HEK293 (cell line): ENCODE data around the gene FHIT.

ENCODE experiments used
- AEBP2 ChIP-seq: fragments of 450-650 bp; formaldehyde crosslinking; IDR thresholded peaks from 2 replicates; pipeline ENCODE4 v1.5.1; 2016; ENCODE audit warnings: missing biosample characterization, missing genetic modification characterization, borderline replicate concordance
- FEZF1 ChIP-seq: fragments of 450-650 bp; formaldehyde crosslinking; IDR thresholded peaks from 2 replicates; pipeline ENCODE4 v1.5.1; 2016; ENCODE audit warnings: missing biosample characterization, missing genetic modification characterization
- GFI1B ChIP-seq: fragments of 450-650 bp; formaldehyde crosslinking; IDR thresholded peaks from 2 replicates; pipeline ENCODE4 v1.5.1; 2016; ENCODE audit warnings: missing biosample characterization, missing genetic modification characterization
- OSR2 ChIP-seq: fragments of 450-650 bp; formaldehyde crosslinking; IDR thresholded peaks from 2 replicates; pipeline ENCODE4 v1.5.1; 2016; ENCODE audit warnings: missing biosample characterization, missing genetic modification characterization
- PRDM1 ChIP-seq: fragments of 450-650 bp; formaldehyde crosslinking; IDR thresholded peaks from 2 replicates; pipeline ENCODE4; 2016; ENCODE audit warnings: missing biosample characterization, missing genetic modification characterization
- RBAK ChIP-seq: fragments of 450-650 bp; formaldehyde crosslinking; IDR thresholded peaks from 2 replicates; pipeline ENCODE4 v1.5.1; 2016; ENCODE audit warnings: missing biosample characterization, missing genetic modification characterization
- SCRT2 ChIP-seq: fragments of 450-650 bp; formaldehyde crosslinking; IDR thresholded peaks from 2 replicates; pipeline ENCODE4 v1.5.1; 2016; ENCODE audit warnings: missing biosample characterization, missing genetic modification characterization
- SP7 ChIP-seq: fragments of 450-650 bp; formaldehyde crosslinking; IDR thresholded peaks from 2 replicates; pipeline ENCODE4 v1.5.1; 2016; ENCODE audit warnings: missing biosample characterization, missing genetic modification characterization
- TSHZ1 ChIP-seq: fragments of 450-650 bp; formaldehyde crosslinking; IDR thresholded peaks from 2 replicates; pipeline ENCODE4 v1.5.1; 2016; ENCODE audit warnings: missing biosample characterization, missing genetic modification characterization, borderline replicate concordance
- YY1 ChIP-seq: fragments of 450-650 bp; formaldehyde crosslinking; IDR thresholded peaks from 2 replicates; pipeline ENCODE4 v1.5.1; 2018; ENCODE audit warnings: missing biosample characterization, missing genetic modification characterization
- ZBTB11 ChIP-seq: fragments of 450-650 bp; formaldehyde crosslinking; conservative IDR thresholded peaks from 2 replicates; pipeline ENCODE4 v1.5.1; 2016; ENCODE audit warnings: low read depth, missing biosample characterization, missing genetic modification characterization
- ZBTB44 ChIP-seq: fragments of 450-650 bp; IDR thresholded peaks from 2 replicates; pipeline ENCODE4 v1.5.1; 2018; ENCODE audit warnings: missing biosample characterization, mild to moderate bottlenecking, missing genetic modification characterization
- ZNF140 ChIP-seq: fragments of 450-650 bp; formaldehyde crosslinking; IDR thresholded peaks from 2 replicates; pipeline ENCODE4 v1.5.1; 2016; ENCODE audit warnings: missing biosample characterization, missing genetic modification characterization
- ZNF155 ChIP-seq: fragments of 450-650 bp; formaldehyde crosslinking; IDR thresholded peaks from 2 replicates; pipeline ENCODE4 v1.5.1; 2016; ENCODE audit warnings: missing biosample characterization, missing genetic modification characterization
- ZNF157 ChIP-seq: fragments of 450-650 bp; formaldehyde crosslinking; IDR thresholded peaks from 2 replicates; pipeline ENCODE4 v1.5.1; 2016; ENCODE audit warnings: missing biosample characterization, missing genetic modification characterization
- ZNF292 ChIP-seq: fragments of 450-650 bp; formaldehyde crosslinking; IDR thresholded peaks from 2 replicates; pipeline ENCODE4 v1.5.1; 2016; ENCODE audit warnings: low read depth, missing biosample characterization, missing genetic modification characterization, borderline replicate concordance
- ZNF302 ChIP-seq: fragments of 450-650 bp; formaldehyde crosslinking; IDR thresholded peaks from 2 replicates; pipeline ENCODE4 v1.5.1; 2016; ENCODE audit warnings: missing biosample characterization, missing genetic modification characterization, low read depth
- ZNF311 ChIP-seq: fragments of 450-650 bp; formaldehyde crosslinking; IDR thresholded peaks from 2 replicates; pipeline ENCODE4 v1.5.1; 2017; ENCODE audit warnings: missing biosample characterization, missing genetic modification characterization, borderline replicate concordance
- ZNF335 ChIP-seq: fragments of 450-650 bp; formaldehyde crosslinking; conservative IDR thresholded peaks from 2 replicates; pipeline ENCODE4 v1.5.1; 2016; ENCODE audit warnings: missing biosample characterization, missing genetic modification characterization
- ZNF473 ChIP-seq: fragments of 450-650 bp; formaldehyde crosslinking; IDR thresholded peaks from 2 replicates; pipeline ENCODE4 v1.5.1; 2017; ENCODE audit warnings: missing biosample characterization, missing genetic modification characterization
- ZNF488 ChIP-seq: fragments of 450-650 bp; formaldehyde crosslinking; IDR thresholded peaks from 2 replicates; pipeline ENCODE4 v1.5.1; 2016; ENCODE audit warnings: missing biosample characterization, missing genetic modification characterization
- ZNF544 ChIP-seq: fragments of 450-650 bp; formaldehyde crosslinking; IDR thresholded peaks from 2 replicates; pipeline ENCODE4 v1.5.0; 2017; ENCODE audit warnings: missing biosample characterization, missing genetic modification characterization
- ZNF580 ChIP-seq: fragments of 450-650 bp; formaldehyde crosslinking; IDR thresholded peaks from 2 replicates; pipeline ENCODE4 v1.5.1; 2016; ENCODE audit warnings: missing biosample characterization, missing genetic modification characterization
- ZNF670 ChIP-seq: fragments of 450-650 bp; formaldehyde crosslinking; IDR thresholded peaks from 2 replicates; pipeline ENCODE4 v1.5.1; 2016; ENCODE audit warnings: missing biosample characterization, missing genetic modification characterization, low read depth
- ZNF704 ChIP-seq: fragments of 450-650 bp; formaldehyde crosslinking; IDR thresholded peaks from 2 replicates; pipeline ENCODE4 v1.5.1; 2016; ENCODE audit warnings: missing biosample characterization, missing genetic modification characterization
- ZNF707 ChIP-seq: fragments of 450-650 bp; formaldehyde crosslinking; IDR thresholded peaks from 2 replicates; pipeline ENCODE4 v1.5.1; 2016; ENCODE audit warnings: missing biosample characterization, missing genetic modification characterization
- ZNF777 ChIP-seq: fragments of 450-650 bp; formaldehyde crosslinking; IDR thresholded peaks from 2 replicates; pipeline ENCODE4 v1.5.1; 2017; ENCODE audit warnings: missing biosample characterization, missing genetic modification characterization, borderline replicate concordance
- ZNF785 ChIP-seq: fragments of 450-650 bp; formaldehyde crosslinking; IDR thresholded peaks from 2 replicates; pipeline ENCODE4 v1.5.1; 2016; ENCODE audit warnings: missing biosample characterization, missing genetic modification characterization
- ZNF843 ChIP-seq: fragments of 450-650 bp; formaldehyde crosslinking; IDR thresholded peaks from 2 replicates; pipeline ENCODE4 v1.5.1; 2016; ENCODE audit warnings: missing biosample characterization, missing genetic modification characterization
- ZXDB ChIP-seq: fragments of 450-650 bp; formaldehyde crosslinking; IDR thresholded peaks from 2 replicates; pipeline ENCODE4 v1.5.1; 2016; ENCODE audit warnings: missing biosample characterization, missing genetic modification characterization

Gene FHIT

GRCh38 chr3:60931452-60931851 lies 319.8 kb downstream of the FHIT start (continued):
- TF ChIP-seq SCRT2 (tag by site-specific recombination) (peak; percentile 46; the same call in 1 of the 2 replicates), ZBTB11 (tag by site-specific recombination) (no peak), ZNF488 (no peak), FEZF1 (tag by site-specific recombination) (peak; percentile 86), ZNF140 (tag by site-specific recombination) (no peak), ZNF155 (tag by site-specific recombination) (no peak), AEBP2 (tag by site-specific recombination) (no peak), ZNF704 (tag by site-specific recombination) (no peak), ZNF544 (tag by site-specific recombination) (no peak), OSR2 (tag by site-specific recombination) (peak; percentile 88; the same call in 1 of the 2 replicates), ZXDB (tag by site-specific recombination) (peak; percentile 13; the same call in 1 of the 2 replicates), YY1 (tag by site-specific recombination) (no peak), ZNF302 (no peak), ZNF292 (tag by site-specific recombination) (no peak), TSHZ1 (no peak), RBAK (no peak), ZBTB44 (tag by site-specific recombination) (no peak), ZNF843 (tag by site-specific recombination) (0 out of 2 replicates have a peak, but pooled peaks have one; percentile 35), ZNF670 (no peak), ZNF335 (tag by site-specific recombination) (no peak), PRDM1 (tag by site-specific recombination) (no peak), ZNF580 (tag by site-specific recombination) (peak; percentile 29; the same call in 1 of the 2 replicates), GFI1B (tag by site-specific recombination) (peak; percentile 85), ZNF707 (tag by site-specific recombination) (no peak), ZNF473 (tag by site-specific recombination) (no peak), ZNF311 (tag by site-specific recombination) (no peak), ZNF785 (tag by site-specific recombination) (no peak), SP7 (tag by site-specific recombination) (no peak), ZNF777 (no peak), ZNF157 (tag by site-specific recombination) (no peak)
